HEK293 (cell line): Measurements from ENCODE around the gene NEK11.

Source experiments
- CTCF ChIA-PET: fragments of 350-600 bp; formaldehyde crosslinking; extraction: SDS; loops from one replicate; lab custom pipeline; 2021; ENCODE audit warnings: antibody characterized with exemption; lab: Yijun Ruan, JAX
- POLR2A ChIA-PET: fragments of 300-600 bp; formaldehyde crosslinking; extraction: SDS; loops from one replicate; lab custom pipeline; 2020; ENCODE audit warnings: antibody characterized with exemption, inconsistent platforms; lab: Yijun Ruan, JAX
- H3K27ac ChIP-seq: fragments of 200-500 bp; sonication (Bioruptor generic); 2 replicates; pipeline ENCODE4 v1.5.1; 2014; ENCODE audit warnings: low read depth, low read length, control low read depth, inconsistent platforms; ENCODE audit errors: extremely low read depth
- H3K36me3 ChIP-seq, 2 experiments: fragments of 200-500 bp in 1 of 2; sonication (Bioruptor generic) in 1 of 2; 1 replicate in 1 of 2; 2 replicates in 1 of 2; pipeline ENCODE4 v1.5.1; 2014 to 2017; ENCODE audit warnings: inconsistent platforms in 2 of 2, low read length in 2 of 2; ENCODE audit not compliant: control insufficient read depth in 2 of 2, insufficient read depth in 1 of 2
- H3K4me1 ChIP-seq: fragments of 200-500 bp; sonication (Bioruptor generic); 2 replicates; pipeline ENCODE4 v1.5.1; 2014; ENCODE audit warnings: mild to moderate bottlenecking, low read length, inconsistent platforms; ENCODE audit not compliant: control insufficient read depth, insufficient read depth
- H3K4me3 ChIP-seq: 2 replicates; pipeline ENCODE4 v1.5.1; 2011; ENCODE audit warnings: low read depth, mild to moderate bottlenecking, control low read depth, low read length, moderate library complexity
- H3K9me3 ChIP-seq: fragments of 200-500 bp; sonication (Bioruptor generic); 2 replicates; pipeline ENCODE4 v1.5.1; 2014; ENCODE audit warnings: low read depth, low read length, inconsistent platforms; ENCODE audit not compliant: control insufficient read depth, insufficient read depth
- GLIS1 ChIP-seq: fragments of 450-650 bp; formaldehyde crosslinking; IDR thresholded peaks from 2 replicates; pipeline ENCODE4 v1.5.1; 2016; ENCODE audit warnings: missing biosample characterization, missing genetic modification characterization
- IKZF3 ChIP-seq: fragments of 450-650 bp; IDR thresholded peaks from 2 replicates; pipeline ENCODE4 v1.5.0; 2018; ENCODE audit warnings: missing biosample characterization, mild to moderate bottlenecking, missing genetic modification characterization, moderate library complexity
- MZF1 ChIP-seq: fragments of 450-650 bp; formaldehyde crosslinking; IDR thresholded peaks from 2 replicates; pipeline ENCODE4 v1.5.1; 2017; ENCODE audit warnings: missing biosample characterization, missing genetic modification characterization, borderline replicate concordance
- PRDM1 ChIP-seq: fragments of 450-650 bp; formaldehyde crosslinking; IDR thresholded peaks from 2 replicates; pipeline ENCODE4; 2016; ENCODE audit warnings: missing biosample characterization, missing genetic modification characterization
- SP7 ChIP-seq: fragments of 450-650 bp; formaldehyde crosslinking; IDR thresholded peaks from 2 replicates; pipeline ENCODE4 v1.5.1; 2016; ENCODE audit warnings: missing biosample characterization, missing genetic modification characterization
- ZBTB8A ChIP-seq: fragments of 450-650 bp; formaldehyde crosslinking; IDR thresholded peaks from 2 replicates; pipeline ENCODE4 v1.5.1; 2016; ENCODE audit warnings: missing biosample characterization, missing genetic modification characterization
- ZNF121 ChIP-seq: fragments of 450-650 bp; formaldehyde crosslinking; IDR thresholded peaks from 2 replicates; pipeline ENCODE4 v1.5.1; 2016; ENCODE audit warnings: missing biosample characterization, missing genetic modification characterization
- ZNF157 ChIP-seq: fragments of 450-650 bp; formaldehyde crosslinking; IDR thresholded peaks from 2 replicates; pipeline ENCODE4 v1.5.1; 2016; ENCODE audit warnings: missing biosample characterization, missing genetic modification characterization
- ZNF175 ChIP-seq: fragments of 450-650 bp; formaldehyde crosslinking; IDR thresholded peaks from 2 replicates; pipeline ENCODE4 v1.5.1; 2016; ENCODE audit warnings: missing biosample characterization, missing genetic modification characterization
- ZNF19 ChIP-seq: fragments of 450-650 bp; formaldehyde crosslinking; IDR thresholded peaks from 2 replicates; pipeline ENCODE4; 2016; ENCODE audit warnings: missing biosample characterization, missing genetic modification characterization, low read depth
- ZNF2 ChIP-seq: fragments of 450-650 bp; formaldehyde crosslinking; IDR thresholded peaks from 2 replicates; pipeline ENCODE4 v1.5.1; 2016; ENCODE audit warnings: missing biosample characterization, missing genetic modification characterization
- ZNF211 ChIP-seq: fragments of 450-650 bp; formaldehyde crosslinking; IDR thresholded peaks from 2 replicates; pipeline ENCODE4 v1.5.1; 2016; ENCODE audit warnings: low read depth, missing biosample characterization, missing genetic modification characterization
- ZNF26 ChIP-seq: fragments of 450-650 bp; formaldehyde crosslinking; IDR thresholded peaks from 2 replicates; pipeline ENCODE4 v1.5.1; 2016; ENCODE audit warnings: missing biosample characterization, missing genetic modification characterization
- ZNF354C ChIP-seq: fragments of 450-650 bp; formaldehyde crosslinking; IDR thresholded peaks from 2 replicates; pipeline ENCODE4 v1.5.1; 2016; ENCODE audit warnings: missing biosample characterization, missing genetic modification characterization, low read depth, borderline replicate concordance
- ZNF366 ChIP-seq: fragments of 450-650 bp; formaldehyde crosslinking; conservative IDR thresholded peaks from 2 replicates; pipeline ENCODE4 v1.5.1; 2016; ENCODE audit warnings: missing biosample characterization, missing genetic modification characterization
- ZNF473 ChIP-seq: fragments of 450-650 bp; formaldehyde crosslinking; IDR thresholded peaks from 2 replicates; pipeline ENCODE4 v1.5.1; 2017; ENCODE audit warnings: missing biosample characterization, missing genetic modification characterization
- ZNF48 ChIP-seq: fragments of 450-650 bp; formaldehyde crosslinking; IDR thresholded peaks from 2 replicates; pipeline ENCODE4 v1.5.1; 2016; ENCODE audit warnings: missing biosample characterization, missing genetic modification characterization
- ZNF555 ChIP-seq: fragments of 450-650 bp; formaldehyde crosslinking; conservative IDR thresholded peaks from 2 replicates; pipeline ENCODE4 v1.5.1; 2017; ENCODE audit warnings: missing biosample characterization, mild to moderate bottlenecking, missing genetic modification characterization, inconsistent platforms
- ZNF558 ChIP-seq: fragments of 450-650 bp; formaldehyde crosslinking; IDR thresholded peaks from 2 replicates; pipeline ENCODE4 v1.5.1; 2016; ENCODE audit warnings: missing biosample characterization, missing genetic modification characterization
- ZNF830 ChIP-seq: fragments of 450-650 bp; IDR thresholded peaks from 2 replicates; pipeline ENCODE4 v1.5.0; 2018; ENCODE audit warnings: missing biosample characterization, missing genetic modification characterization, low read depth, mild to moderate bottlenecking, moderate library complexity
- TF ChIP-seq, protein P1 (sequence below): fragments of 450-650 bp; formaldehyde crosslinking; IDR thresholded peaks from 2 replicates; pipeline ENCODE4 v1.5.1; 2016; ENCODE audit warnings: missing biosample characterization, missing genetic modification characterization
- TF ChIP-seq, protein P2 (sequence below): fragments of 450-650 bp; formaldehyde crosslinking; IDR thresholded peaks from 2 replicates; pipeline ENCODE4 v1.5.1; 2016; ENCODE audit warnings: missing biosample characterization, missing genetic modification characterization
- TF ChIP-seq, protein P3 (sequence below): fragments of 450-650 bp; formaldehyde crosslinking; IDR thresholded peaks from 2 replicates; pipeline ENCODE4 v1.5.1; 2017; ENCODE audit warnings: missing biosample characterization, missing genetic modification characterization

Gene NEK11

GRCh38 chr3:130992344-130992743 is 34.3 kb upstream of the NEK11 start:
- CTCF ChIA-PET: no interaction called here
- POLR2A ChIA-PET: no interaction called here
- H3K36me3 ChIP-seq: peaks cover 0 to 23% of the 10 kb centered on the region in 2 experiments; a peak in 1 of 3 replicates

DNA sequence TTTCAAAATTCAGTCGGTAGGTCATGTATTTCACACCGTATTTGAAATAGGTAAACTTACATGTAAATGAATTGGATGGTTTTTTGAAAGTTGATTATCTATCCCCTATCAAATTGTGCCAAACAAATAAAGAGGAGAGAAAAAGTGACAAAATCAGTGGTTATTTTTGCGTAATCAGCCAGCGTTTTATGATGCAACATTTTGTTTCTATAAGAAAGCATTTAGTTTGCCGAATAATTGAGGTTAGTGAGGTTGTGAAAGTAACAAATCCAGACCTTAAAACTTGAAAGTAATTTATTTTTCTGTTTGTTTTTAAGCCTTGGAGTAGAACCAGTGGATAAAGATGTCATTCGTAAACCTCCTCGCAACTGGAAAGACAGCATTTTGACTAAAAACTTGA is 29.4 kb upstream of the NEK11 start:
- CTCF ChIA-PET: no interaction called here
- H3K36me3 ChIP-seq: peaks cover 0 to 32% of the 10 kb centered on the region in 2 experiments; a peak in 1 of 3 replicates

More at GRCh38 chr3:130992344-130992743, 34.3 kb upstream of the NEK11 start:
- Histone ChIP-seq H3K9me3 (no peaks in the 10 kb centered on the region), H3K27ac (no peak overlapping the region), H3K4me1 (no peaks in the 10 kb centered on the region)
- TF ChIP-seq ZNF558 (tag by site-specific recombination): no peak
- TF ChIP-seq ZNF48 (tag by site-specific recombination): no peak
- TF ChIP-seq ZNF830 (tag by site-specific recombination): no peak
- TF ChIP-seq, protein P1, sequence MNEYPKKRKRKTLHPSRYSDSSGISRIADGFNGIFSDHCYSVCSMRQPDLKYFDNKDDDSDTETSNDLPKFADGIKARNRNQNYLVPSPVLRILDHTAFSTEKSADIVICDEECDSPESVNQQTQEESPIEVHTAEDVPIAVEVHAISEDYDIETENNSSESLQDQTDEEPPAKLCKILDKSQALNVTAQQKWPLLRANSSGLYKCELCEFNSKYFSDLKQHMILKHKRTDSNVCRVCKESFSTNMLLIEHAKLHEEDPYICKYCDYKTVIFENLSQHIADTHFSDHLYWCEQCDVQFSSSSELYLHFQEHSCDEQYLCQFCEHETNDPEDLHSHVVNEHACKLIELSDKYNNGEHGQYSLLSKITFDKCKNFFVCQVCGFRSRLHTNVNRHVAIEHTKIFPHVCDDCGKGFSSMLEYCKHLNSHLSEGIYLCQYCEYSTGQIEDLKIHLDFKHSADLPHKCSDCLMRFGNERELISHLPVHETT (tag by site-specific recombination): no peak
- TF ChIP-seq ZNF175: no peak
- no peak for TF ChIP-seq MZF1 (tag by site-specific recombination)
- TF ChIP-seq, protein P2, sequence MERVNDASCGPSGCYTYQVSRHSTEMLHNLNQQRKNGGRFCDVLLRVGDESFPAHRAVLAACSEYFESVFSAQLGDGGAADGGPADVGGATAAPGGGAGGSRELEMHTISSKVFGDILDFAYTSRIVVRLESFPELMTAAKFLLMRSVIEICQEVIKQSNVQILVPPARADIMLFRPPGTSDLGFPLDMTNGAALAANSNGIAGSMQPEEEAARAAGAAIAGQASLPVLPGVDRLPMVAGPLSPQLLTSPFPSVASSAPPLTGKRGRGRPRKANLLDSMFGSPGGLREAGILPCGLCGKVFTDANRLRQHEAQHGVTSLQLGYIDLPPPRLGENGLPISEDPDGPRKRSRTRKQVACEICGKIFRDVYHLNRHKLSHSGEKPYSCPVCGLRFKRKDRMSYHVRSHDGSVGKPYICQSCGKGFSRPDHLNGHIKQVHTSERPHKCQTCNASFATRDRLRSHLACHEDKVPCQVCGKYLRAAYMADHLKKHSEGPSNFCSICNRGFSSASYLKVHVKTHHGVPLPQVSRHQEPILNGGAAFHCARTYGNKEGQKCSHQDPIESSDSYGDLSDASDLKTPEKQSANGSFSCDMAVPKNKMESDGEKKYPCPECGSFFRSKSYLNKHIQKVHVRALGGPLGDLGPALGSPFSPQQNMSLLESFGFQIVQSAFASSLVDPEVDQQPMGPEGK (tag by site-specific recombination): no peak
- no peak for TF ChIP-seq ZNF19 (tag by site-specific recombination)
- TF ChIP-seq ZNF211 (tag by site-specific recombination): no peak
- no peak for TF ChIP-seq IKZF3 (tag by site-specific recombination)
- no peak for TF ChIP-seq ZNF121 (tag by site-specific recombination)
- TF ChIP-seq ZNF473: no peak
- no peak for TF ChIP-seq ZNF366
- TF ChIP-seq ZNF157 (tag by site-specific recombination): no peak
- TF ChIP-seq ZNF555: no peak
- TF ChIP-seq GLIS1: no peak
- TF ChIP-seq, protein P3, sequence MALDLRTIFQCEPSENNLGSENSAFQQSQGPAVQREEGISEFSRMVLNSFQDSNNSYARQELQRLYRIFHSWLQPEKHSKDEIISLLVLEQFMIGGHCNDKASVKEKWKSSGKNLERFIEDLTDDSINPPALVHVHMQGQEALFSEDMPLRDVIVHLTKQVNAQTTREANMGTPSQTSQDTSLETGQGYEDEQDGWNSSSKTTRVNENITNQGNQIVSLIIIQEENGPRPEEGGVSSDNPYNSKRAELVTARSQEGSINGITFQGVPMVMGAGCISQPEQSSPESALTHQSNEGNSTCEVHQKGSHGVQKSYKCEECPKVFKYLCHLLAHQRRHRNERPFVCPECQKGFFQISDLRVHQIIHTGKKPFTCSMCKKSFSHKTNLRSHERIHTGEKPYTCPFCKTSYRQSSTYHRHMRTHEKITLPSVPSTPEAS (tag by site-specific recombination): no peak
- TF ChIP-seq SP7: no peak
- TF ChIP-seq, all 188 proteins: peak for 0
- no peak overlapping the region for H3K4me3 ChIP-seq

More for the DNA sequence above, 29.4 kb upstream of the NEK11 start:
- Histone ChIP-seq H3K9me3 (no peaks in the 10 kb centered on the region), H3K27ac (no peak overlapping the region), H3K4me1 (no peaks in the 10 kb centered on the region), H3K4me3 (no peak overlapping the region)
- POLR2A ChIA-PET: no interaction called here
- TF ChIP-seq ZNF26 (tag by site-specific recombination) (no peak), ZNF2 (no peak), ZNF473 (no peak), ZBTB8A (tag by site-specific recombination) (no peak), ZNF354C (no peak), PRDM1 (no peak)
